ENCODE data around the gene RASD1. TPM values are rescaled to one million over a fixed set of nuclear protein-coding genes. Genes with fewer than 3 reads are reported as not detected.

RASD1 gene
- total and polyA plus RNA-seq, 9 donors, result 3.8 to 8.2 (median 5.0) TPM

DNA sequence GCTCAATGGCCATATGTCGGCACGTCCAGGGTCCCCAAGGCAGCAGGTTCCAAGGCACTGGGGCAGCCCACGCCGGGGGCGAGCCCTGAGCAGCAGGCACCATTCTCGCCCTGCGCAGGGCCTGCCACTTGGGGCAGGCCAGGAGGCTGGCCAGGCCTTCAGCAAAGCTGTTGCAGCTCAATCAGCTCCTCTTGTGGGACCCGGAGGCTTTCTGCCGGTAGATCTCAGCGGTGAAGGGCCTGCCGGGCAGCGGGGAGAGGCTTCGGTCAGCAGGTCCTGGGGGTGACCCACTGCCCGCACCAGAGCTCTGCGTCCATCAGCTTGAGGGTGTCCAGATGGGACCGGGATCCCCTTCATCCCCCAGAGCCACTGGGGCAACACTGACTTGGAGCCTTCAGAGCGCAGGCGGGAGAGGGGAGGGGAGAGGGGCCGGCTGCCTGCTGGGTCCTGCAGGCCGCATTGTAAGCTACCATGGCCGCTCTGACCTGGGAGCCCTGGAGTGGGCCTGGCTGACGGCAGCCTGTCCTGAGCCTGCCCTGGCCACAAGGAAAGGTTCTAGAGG is 9.5 kb upstream of the RASD1 start:
- 90% methylated on average over 18 of the region's 22 CpGs for WGBS (ENCODE audit: insufficient coverage)
- Histone ChIP-seq H3K27me3 (ENCODE audit: control insufficient read depth, insufficient read depth, low read length) (no peaks in the 10 kb centered on the region), H3K27ac (ENCODE audit: low read length) (no peak overlapping the region), H3K4me1 (ENCODE audit: control insufficient read depth, insufficient read depth, low read length) (peaks cover 77% of the 10 kb centered on the region), H3K36me3 (ENCODE audit: control insufficient read depth, insufficient read depth, low read length) (no peaks in the 10 kb centered on the region), H3K4me3 (ENCODE audit: low read length) (no peak overlapping the region), H3K9me3 (replicated peaks; ENCODE audit: control insufficient read depth, low read depth, low read length) (no peaks in the 10 kb centered on the region)
- no peak for DNase-seq

DNA sequence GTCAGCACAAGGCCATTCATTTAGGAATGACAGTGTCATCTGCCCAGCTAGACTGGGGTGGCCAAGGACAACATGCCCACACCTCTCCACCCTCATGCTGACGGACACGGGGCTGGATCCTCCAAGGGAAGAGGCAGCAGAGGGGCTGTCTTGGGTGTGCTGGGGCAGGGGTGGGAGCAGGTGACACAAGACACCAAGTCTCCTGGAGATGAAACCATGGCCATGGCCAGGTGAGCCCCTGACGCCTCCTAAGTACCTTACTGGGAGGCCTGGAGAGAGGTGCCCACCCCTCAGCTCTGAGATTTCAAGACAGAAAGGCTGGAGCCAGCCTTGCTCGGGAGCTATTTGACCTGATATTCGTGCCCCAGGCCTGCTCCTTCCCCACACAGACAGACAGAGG is 9.0 kb upstream of the RASD1 start:
- H3K4me3 ChIP-seq (ENCODE audit: low read length), result no peak overlapping the region
- no peaks in the 10 kb centered on the region for H3K27me3 ChIP-seq (ENCODE audit: control insufficient read depth, insufficient read depth, low read length)
- H3K4me1 ChIP-seq (ENCODE audit: control insufficient read depth, insufficient read depth, low read length), result peaks cover 71% of the 10 kb centered on the region
- WGBS (ENCODE audit: insufficient coverage), result 100% methylated on average over 2 of the region's 5 CpGs
- H3K9me3 ChIP-seq (replicated peaks; ENCODE audit: control insufficient read depth, low read depth, low read length), result no peaks in the 10 kb centered on the region
- DNase-seq, result no peak
- peak overlapping the region; percentile 35 for H3K27ac ChIP-seq (ENCODE audit: low read length)
- no peaks in the 10 kb centered on the region for H3K36me3 ChIP-seq (ENCODE audit: control insufficient read depth, insufficient read depth, low read length)

DNA sequence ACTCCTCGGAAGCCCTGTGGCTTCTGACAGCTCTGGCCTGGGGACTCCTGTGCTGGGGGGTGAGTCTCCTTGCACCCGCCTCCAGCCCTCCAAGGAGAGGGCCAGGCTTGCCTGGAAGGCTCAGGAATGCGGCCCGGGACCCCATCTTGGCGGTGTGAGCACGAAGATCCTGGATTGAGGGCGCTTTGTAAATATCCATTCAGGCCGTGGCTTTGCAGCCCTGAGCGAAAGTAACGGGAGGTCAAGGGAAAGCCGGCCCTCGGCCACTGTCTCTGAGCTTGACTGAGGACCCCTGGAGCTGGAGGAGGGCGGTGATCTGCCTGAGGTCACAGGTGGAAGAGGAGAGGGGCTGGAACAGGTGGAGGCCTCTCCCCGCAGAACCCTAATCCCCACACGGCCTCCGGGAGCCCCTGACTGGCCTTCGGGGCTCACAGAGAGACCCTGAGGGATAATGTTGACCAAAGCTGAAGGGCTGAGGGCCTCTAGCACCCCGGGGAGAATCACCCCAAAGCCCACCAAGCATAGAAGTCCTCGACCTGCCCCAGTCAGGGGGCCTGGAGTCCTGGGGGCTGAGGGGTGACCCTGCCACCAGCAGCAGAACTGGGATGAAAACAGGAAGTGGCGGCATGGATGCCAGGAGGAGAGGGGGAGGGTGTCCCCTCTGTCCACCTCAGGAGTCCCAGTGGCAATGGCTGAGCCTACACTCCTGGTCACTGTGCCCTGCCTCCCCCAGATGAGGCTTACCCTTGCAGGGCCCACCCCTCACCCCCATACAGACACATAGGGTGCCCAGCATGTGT is 8.3 kb upstream of the RASD1 start:
- Histone ChIP-seq H3K4me3 (ENCODE audit: low read length) (no peak overlapping the region), H3K27ac (ENCODE audit: low read length) (peak overlapping the region; percentile 35), H3K27me3 (ENCODE audit: control insufficient read depth, insufficient read depth, low read length) (no peaks in the 10 kb centered on the region), H3K9me3 (replicated peaks; ENCODE audit: control insufficient read depth, low read depth, low read length) (no peaks in the 10 kb centered on the region), H3K36me3 (ENCODE audit: control insufficient read depth, insufficient read depth, low read length) (no peaks in the 10 kb centered on the region), H3K4me1 (ENCODE audit: control insufficient read depth, insufficient read depth, low read length) (peaks cover 65% of the 10 kb centered on the region)
- no peak for DNase-seq
- 67% methylated on average over 15 of the region's 20 CpGs for WGBS (ENCODE audit: insufficient coverage)

DNA sequence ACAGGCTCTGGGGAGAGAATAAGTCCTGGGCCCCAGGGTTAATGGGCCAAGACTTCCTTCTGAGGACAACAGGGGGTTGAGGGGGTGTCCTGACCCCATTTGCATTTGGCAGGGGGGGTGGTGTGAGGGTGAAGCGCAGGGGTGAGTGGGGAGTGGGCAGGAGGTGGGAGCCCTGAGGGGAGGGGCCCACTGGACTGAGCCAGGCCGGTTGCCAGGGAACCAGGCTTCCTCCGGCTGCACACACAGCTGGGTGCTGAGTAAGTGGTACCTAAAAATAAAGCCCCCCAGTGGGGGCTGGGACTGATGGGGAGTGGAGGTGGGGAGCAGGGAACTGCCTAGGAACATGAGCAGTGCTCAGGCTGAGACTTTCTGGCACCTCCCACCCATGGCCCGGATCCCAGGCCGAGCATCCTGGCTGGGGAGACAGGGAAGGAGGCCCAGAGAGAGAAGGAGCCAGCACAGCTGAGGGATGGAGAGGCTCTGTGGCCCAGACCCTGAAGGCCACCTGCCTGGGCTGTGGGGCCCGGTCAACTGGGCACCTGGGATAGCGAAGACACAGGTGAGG is 7.5 kb upstream of the RASD1 start:
- no peaks in the 10 kb centered on the region for H3K36me3 ChIP-seq (ENCODE audit: control insufficient read depth, insufficient read depth, low read length)
- WGBS (ENCODE audit: insufficient coverage), result 47% methylated on average over 3 of the region's 7 CpGs
- no peaks in the 10 kb centered on the region for H3K9me3 ChIP-seq (replicated peaks; ENCODE audit: control insufficient read depth, low read depth, low read length)
- peak overlapping the region; percentile 42 for H3K27ac ChIP-seq (ENCODE audit: low read length)
- DNase-seq, result peak; percentile 93
- H3K4me1 ChIP-seq (ENCODE audit: control insufficient read depth, insufficient read depth, low read length), result peaks cover 56% of the 10 kb centered on the region
- H3K27me3 ChIP-seq (ENCODE audit: control insufficient read depth, insufficient read depth, low read length), result peaks cover under 1% of the 10 kb centered on the region
- no peak overlapping the region for H3K4me3 ChIP-seq (ENCODE audit: low read length)

DNA sequence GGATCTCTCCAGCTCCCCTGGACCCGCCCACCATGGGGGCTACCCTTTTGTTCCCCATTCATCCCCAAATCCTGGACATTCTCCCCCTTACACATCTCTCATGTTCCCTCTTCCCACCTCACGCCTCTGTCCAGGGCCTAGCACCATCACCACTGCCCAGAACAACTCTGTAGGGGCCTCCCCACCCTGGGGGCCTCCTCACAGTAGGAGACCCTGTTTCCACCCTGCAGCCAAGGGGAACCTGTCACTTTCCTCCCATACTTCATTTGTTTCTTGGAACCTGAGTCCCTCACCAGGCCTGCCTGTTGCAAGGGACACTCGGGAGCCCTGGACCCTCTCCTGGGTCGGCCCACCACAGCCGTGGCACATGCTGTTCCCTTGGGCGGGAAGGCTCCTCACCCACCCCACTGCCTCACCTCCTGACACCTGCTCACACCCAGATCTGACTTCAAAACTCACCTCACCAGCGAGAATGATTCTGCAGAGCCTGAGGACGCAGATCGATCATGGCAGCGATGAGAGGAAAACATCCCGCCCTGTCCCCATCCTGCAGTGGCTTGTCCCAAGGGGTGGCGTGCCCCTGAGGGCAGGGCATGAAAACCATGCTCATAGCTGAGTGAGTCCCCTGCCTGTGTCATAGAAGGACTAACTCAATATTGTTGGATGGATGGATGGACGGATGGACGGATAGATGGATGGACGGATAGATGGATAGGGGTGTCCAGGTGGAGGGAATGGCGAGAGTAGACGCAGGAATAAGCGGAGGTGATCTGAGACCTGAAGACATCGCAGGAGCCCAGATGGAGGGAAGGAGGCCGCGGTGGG is 6.8 kb upstream of the RASD1 start:
- no peaks in the 10 kb centered on the region for H3K9me3 ChIP-seq (replicated peaks; ENCODE audit: control insufficient read depth, low read depth, low read length)
- H3K27ac ChIP-seq (ENCODE audit: low read length), result peak overlapping the region; percentile 42
- WGBS (ENCODE audit: insufficient coverage), result 81% methylated on average over 20 of the region's 21 CpGs
- DNase-seq, result no peak
- H3K27me3 ChIP-seq (ENCODE audit: control insufficient read depth, insufficient read depth, low read length), result peaks cover 3% of the 10 kb centered on the region
- H3K4me3 ChIP-seq (ENCODE audit: low read length), result no peak overlapping the region
- H3K36me3 ChIP-seq (ENCODE audit: control insufficient read depth, insufficient read depth, low read length), result no peaks in the 10 kb centered on the region
- H3K4me1 ChIP-seq (ENCODE audit: control insufficient read depth, insufficient read depth, low read length), result peaks cover 52% of the 10 kb centered on the region

DNA sequence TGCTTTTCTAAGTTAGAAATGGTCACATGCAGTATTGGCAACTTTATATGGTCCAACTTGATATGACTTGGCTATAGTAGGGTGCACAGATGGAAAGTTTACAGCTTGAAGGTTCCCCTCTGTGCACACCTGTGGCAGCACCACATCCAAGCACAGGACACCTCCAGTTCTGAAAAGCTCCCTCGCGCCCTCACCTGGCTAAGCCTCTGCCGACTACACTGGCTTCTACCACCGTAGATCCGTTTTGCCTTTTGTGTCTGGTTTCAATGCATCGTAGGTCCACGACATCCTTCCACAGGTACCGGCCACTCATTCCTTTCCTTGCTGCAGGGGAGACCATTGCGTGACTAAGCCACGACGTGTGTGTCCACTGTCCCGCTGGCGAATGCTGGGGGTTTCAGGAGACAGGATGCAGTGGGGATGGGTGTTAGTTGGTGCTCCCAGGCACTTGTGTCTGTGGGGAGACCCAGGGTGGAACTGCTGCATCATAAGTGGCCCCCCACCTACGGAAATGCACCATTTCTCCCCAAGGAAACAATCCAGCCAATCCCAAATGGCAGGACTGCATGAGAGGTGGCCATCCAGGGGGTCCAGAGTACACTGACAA is 4.9 kb upstream of the RASD1 start:
- H3K4me3 ChIP-seq (ENCODE audit: low read length), result no peak overlapping the region
- H3K9me3 ChIP-seq (replicated peaks; ENCODE audit: control insufficient read depth, low read depth, low read length), result no peaks in the 10 kb centered on the region
- no peaks in the 10 kb centered on the region for H3K36me3 ChIP-seq (ENCODE audit: control insufficient read depth, insufficient read depth, low read length)
- peaks cover 3% of the 10 kb centered on the region for H3K27me3 ChIP-seq (ENCODE audit: control insufficient read depth, insufficient read depth, low read length)
- 55% methylated on average over 14 of the region's 14 CpGs for WGBS (ENCODE audit: insufficient coverage)
- H3K4me1 ChIP-seq (ENCODE audit: control insufficient read depth, insufficient read depth, low read length), result peaks cover 42% of the 10 kb centered on the region
- no peak overlapping the region for H3K27ac ChIP-seq (ENCODE audit: low read length)
- DNase-seq, result peak; percentile 3

DNA sequence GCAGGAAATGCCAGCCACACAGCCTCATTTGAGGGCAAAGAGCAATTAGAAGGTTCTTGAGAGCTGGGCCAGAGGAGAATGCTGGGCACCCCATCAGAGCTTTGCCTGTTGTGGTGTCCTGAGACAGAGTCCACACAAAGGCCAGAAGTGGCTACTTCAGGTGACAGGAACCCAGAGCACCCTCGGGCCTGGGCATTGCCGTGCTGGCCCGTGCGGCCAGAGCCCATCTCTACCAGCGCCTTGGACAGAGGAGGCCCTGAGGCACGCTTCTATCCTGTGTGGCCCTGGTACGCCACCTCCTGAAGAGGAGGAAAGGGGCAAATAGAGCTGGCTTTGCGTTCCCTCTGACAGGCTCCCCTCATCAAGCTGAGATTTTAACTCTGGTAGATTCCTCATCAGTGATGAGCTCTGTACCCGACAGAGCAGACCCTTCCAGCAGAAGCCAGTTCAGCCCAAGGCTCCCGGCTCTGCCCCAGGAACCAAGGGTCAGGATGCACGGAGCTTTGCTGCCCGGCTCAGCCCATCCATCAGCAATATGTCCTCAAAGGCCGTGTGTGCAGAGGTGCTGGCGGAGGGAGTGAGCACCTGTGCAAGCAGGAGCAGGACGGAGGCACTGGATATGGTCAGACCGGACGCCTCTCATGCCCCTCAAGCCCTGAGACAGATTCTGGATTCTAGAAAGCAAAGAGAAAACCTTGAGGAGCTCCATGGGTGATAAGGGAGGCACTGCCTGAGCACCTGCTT is 3.4 kb upstream of the RASD1 start:
- DNase-seq, result no peak
- peaks cover 9% of the 10 kb centered on the region for H3K27me3 ChIP-seq (ENCODE audit: control insufficient read depth, insufficient read depth, low read length)
- no peak overlapping the region for H3K4me3 ChIP-seq (ENCODE audit: low read length)
- H3K27ac ChIP-seq (ENCODE audit: low read length), result no peak overlapping the region
- 86% methylated on average over 12 of the region's 17 CpGs for WGBS (ENCODE audit: insufficient coverage)
- H3K9me3 ChIP-seq (replicated peaks; ENCODE audit: control insufficient read depth, low read depth, low read length), result no peaks in the 10 kb centered on the region
- peaks cover 39% of the 10 kb centered on the region for H3K4me1 ChIP-seq (ENCODE audit: control insufficient read depth, insufficient read depth, low read length)
- H3K36me3 ChIP-seq (ENCODE audit: control insufficient read depth, insufficient read depth, low read length), result no peaks in the 10 kb centered on the region

DNA sequence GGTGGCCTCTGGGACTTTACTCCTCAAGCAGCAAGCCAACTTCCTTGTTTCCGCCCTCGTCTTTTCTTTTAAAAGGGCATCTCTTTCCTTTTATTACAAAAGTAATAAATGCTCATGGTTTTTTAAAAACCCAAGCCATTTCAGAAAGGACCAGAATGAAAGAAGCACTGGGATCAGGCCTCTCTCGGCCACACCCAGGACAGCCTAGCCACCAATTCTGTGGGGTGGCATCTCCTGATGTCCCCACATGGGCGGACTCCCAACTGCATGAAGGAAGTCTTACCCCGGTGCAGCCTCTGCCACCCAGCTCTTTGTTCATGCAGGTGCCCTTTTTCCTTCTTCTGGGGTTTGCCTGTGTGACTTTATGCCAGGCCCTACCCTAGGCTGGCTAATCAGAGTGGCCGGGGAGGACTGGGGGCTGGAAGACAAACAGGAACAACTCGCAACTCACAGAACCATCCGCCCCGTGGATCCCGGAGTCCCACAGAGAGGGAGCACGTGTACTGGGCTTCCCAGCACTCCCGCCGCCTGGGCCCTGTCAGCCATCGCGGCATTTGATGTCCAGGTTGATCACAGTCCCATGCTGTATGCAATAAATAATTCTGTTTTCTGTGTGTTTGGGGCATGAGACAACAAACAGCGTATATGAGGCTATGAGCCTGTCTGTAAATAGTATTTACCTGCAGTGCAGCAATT is 2.6 kb upstream of the RASD1 start:
- Histone ChIP-seq H3K36me3 (ENCODE audit: control insufficient read depth, insufficient read depth, low read length) (no peaks in the 10 kb centered on the region), H3K27me3 (ENCODE audit: control insufficient read depth, insufficient read depth, low read length) (peaks cover 9% of the 10 kb centered on the region), H3K27ac (ENCODE audit: low read length) (no peak overlapping the region), H3K4me3 (ENCODE audit: low read length) (no peak overlapping the region), H3K4me1 (ENCODE audit: control insufficient read depth, insufficient read depth, low read length) (peaks cover 39% of the 10 kb centered on the region), H3K9me3 (replicated peaks; ENCODE audit: control insufficient read depth, low read depth, low read length) (no peaks in the 10 kb centered on the region)
- 84% methylated on average over 14 of the region's 16 CpGs for WGBS (ENCODE audit: insufficient coverage)
- DNase-seq, result no peak
